GM21786 (cell line): ENCODE measurements around the gene MCM8.

ENCODE experiments used
- ATAC-seq: cut with Tn5 transposase; IDR thresholded peaks from one replicate; pipeline ENCODE4 v1.9.1; 2021; ENCODE audit not compliant: unreplicated experiment

MCM8 gene

DNA sequence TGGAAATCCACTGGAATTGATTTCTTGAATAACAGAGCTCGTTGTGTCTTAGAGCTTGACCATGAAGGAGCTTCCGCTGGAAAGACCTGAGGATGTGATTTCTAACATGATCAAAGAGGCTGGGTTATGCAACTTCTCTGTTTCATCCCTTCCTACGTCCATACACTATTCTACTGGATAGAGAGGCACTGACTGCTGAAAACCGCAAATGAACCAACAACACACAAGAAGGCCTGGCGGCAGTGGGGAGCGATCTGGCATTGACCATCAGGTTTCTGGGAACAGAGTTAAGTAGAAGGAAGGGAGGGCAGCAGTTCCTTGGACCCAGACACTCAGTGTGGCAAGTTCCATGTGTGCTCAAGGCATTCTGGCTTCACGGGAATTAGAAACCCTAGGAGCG lies 90.1 kb downstream of the MCM8 start:
- no peak for ATAC-seq

DNA sequence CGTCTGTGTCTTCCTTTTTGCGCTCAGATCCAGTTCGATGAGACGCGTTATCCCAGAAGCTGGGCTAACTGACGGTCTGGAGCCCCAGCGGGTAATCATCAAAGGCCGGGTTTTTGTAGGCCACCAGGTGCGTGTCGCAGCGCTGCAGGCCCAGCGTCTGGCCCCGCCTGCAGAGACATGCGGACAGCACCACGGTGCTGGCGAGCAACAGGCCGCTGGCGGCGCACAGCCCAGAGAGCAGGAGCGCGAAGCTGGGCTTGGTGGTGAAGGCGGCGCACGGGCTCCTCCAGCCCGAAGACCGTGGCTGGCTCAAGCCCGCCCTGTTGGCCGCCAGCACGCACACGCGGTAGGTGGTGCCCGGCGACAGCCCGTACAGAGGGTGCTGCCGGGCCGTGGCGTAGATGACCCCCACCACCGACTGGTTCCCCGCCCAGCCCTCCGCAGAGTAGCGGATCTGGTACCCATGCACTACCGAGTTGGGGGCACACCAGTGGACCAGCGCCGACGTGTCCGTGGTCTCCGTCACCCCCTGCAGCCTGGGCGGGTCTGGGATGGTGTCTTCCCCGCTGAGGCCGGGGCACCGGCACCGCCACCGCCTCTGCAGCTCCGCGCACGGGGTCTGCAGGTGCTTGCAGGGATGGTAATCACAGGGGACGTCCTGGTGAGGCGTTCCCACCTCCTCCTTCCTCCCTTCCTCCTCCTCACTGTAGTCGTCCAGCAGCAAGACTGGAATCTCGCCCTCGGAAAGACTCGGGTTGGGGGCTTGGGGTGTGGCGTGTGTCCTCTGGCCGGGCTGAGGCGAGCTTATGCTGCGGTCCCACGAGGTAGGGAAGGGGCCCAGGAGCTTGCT lies 90.7 kb downstream of the MCM8 start:
- ATAC-seq: no peak

DNA sequence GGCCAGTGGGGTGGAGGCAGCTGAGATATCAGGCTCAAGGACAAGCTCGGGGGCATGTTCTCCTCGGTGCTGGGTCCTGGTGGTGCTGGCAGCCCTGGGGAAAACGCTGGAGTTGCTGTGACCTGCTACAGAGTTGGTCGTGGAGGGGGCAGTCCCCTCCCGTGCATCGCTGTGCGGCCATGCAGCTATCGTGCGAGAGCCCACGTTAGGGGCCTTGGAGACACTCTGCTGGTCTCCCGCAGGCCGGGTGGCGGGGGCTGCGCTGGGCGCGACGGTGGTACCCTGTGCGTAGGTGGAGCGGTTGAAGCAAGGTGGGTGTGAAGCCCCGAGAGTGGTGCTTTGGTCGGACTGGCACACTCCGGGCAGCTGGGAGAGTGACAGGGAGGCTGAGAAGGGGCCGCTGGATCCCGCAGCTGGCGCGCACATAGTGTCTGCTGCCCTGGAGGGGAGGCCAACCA lies 91.4 kb downstream of the MCM8 start:
- no peak for ATAC-seq

DNA sequence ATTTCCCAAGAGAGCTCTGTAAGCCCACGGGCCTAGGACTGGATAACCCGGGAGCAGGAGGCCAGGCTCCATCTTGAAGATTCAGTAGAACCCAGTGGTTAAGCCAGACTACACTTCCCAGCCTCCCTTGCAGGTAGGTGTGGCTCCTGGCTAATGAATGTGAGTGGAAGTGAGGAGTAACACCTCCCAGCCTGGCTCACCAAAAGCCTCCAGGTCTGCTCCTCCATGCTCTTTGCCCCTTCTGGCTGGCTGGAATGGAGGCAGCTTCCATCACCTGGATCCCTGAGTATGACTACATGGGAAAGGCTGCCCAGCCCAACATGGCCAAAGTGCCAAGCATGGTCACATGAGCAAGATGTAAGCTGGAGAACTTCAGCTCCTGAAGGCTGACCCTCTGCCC lies 93.7 kb downstream of the MCM8 start:
- no peak for ATAC-seq

DNA sequence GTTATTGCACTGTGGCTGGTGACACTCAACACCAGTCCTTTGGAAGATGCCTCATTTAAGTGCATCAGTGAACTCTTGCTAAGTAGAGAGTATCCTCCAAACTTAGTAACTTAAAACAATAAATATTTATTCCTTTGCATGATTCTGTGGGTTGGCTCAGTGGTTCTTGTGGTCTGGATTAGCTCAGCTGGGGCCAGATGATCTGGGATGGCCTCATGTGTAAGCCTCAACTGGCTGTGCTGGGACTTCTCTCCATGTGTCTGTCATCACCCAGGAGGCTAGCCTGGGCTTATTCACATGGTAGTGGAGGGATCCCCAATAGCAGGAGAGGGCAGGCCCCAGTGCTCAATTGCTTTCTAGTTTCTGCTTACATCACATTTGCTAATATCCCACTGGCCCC lies 95.1 kb downstream of the MCM8 start:
- no peak for ATAC-seq

DNA sequence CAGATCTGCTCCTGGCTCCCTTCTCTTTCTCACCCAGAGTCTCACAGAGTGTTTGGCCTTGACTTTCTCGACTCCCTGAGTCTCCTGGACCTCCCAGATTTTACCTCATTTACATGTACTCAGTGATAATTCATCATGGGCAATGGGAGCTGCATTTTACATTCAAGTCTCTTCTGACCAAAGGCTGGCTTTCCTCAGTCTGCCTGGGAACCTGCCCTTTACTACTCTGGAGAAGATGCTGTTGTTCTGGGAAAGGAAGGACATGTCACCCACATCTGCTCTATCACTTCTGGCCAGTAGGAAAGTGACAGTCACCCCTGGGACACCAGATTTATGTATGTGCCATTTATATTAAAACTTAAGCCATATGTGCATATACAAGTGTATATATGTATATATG lies 96.0 kb downstream of the MCM8 start:
- no peak for ATAC-seq

DNA sequence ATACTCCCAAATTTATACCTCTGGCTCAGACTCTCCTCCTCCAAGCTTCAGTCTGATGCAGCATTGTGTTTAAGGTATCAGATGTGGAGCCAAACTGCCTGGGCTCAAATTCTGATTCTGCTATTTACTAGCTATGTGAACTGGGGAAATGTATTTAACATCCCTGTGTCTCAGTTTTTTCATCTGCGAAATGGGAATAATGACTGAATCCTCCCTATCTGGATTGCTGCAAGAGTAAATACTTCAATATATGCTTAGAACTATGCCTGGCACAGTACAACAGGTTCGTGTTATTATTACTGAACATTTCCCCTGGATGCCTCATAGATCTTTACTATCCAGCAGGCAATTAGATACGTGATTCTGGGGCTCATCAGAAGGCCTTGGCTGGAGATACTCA lies 97.9 kb downstream of the MCM8 start:
- no peak for ATAC-seq
